Measurements from ENCODE around the gene MCC.

The MCC gene

DNA sequence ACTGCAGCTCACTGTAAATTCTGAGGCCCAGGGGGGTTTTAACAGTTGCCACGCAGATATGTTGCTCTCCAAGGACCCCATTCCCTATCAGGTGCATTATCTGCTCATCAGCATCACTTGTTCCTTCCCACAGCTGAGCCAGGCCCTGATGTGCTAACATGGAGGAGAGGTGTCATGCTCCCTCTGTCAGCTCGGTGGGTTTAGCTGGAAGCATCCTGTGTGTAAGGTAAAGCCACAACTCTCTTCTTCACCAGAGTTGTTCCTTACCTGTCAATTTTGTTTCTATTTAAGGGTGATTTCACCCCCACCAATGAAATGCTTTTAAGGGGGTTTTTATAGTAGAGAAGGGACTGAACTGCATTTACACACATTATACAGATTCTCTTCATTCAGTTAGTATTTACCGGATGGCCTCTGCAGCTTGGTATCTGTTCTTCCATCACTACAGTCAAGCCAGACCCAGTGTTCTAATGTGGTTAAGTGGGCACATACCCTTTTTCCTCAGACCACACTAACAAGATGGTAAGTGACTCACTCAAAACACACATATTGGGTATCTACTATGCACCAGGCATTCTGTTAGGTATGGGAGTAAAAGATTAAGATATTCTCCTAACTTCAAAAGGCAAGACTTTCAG is 306.3 kb downstream of the MCC start:
- Histone ChIP-seq H2BK12ac (ENCODE audit: low read length in 2 of 2) (no peak overlapping the region), H3K27me3 (ENCODE audit: control insufficient read depth in 1 of 2, insufficient read depth in 1 of 2, low read length in 2 of 2) (no peaks in the 10 kb centered on the region), H3K9ac (ENCODE audit: low read length) (no peak overlapping the region), H4K91ac (ENCODE audit: low read length) (no peak overlapping the region), H3K4ac (ENCODE audit: low read depth in 1 of 2, low read length in 2 of 2) (no peak overlapping the region), H3K14ac (ENCODE audit: low read length in 2 of 2) (no peak overlapping the region), H3K79me1 (replicated peaks; ENCODE audit: low read length, poor library complexity, severe bottlenecking) (peaks cover 19% of the 10 kb centered on the region), H3K4me2 (ENCODE audit: low read length, poor library complexity, severe bottlenecking) (no peak overlapping the region), H2BK5ac (ENCODE audit: low read depth, low read length, poor library complexity, severe bottlenecking) (no peak overlapping the region), H2BK120ac (ENCODE audit: low read depth, low read length) (no peak overlapping the region), H2BK15ac (ENCODE audit: low read depth, poor library complexity, severe bottlenecking) (no peak overlapping the region), H3K36me3 (ENCODE audit: control insufficient read depth in 1 of 2, insufficient read depth in 2 of 2, low read depth in 1 of 2, low read length in 2 of 2) (no peaks in the 10 kb centered on the region), H2AK5ac (ENCODE audit: low read length, severe bottlenecking) (no peak overlapping the region), H3K18ac (ENCODE audit: low read depth in 1 of 2, low read length in 2 of 2) (no peak overlapping the region), H3K4me1 (ENCODE audit: control insufficient read depth, insufficient read depth, low read depth, low read length) (no peaks in the 10 kb centered on the region), H3K9me3 (ENCODE audit: control insufficient read depth, low read length) (no peaks in the 10 kb centered on the region), H3K27ac (ENCODE audit: low read length, poor library complexity, severe bottlenecking) (no peak overlapping the region), H3K4me3 (ENCODE audit: insufficient read depth in 1 of 2, low read depth in 1 of 2, low read length in 2 of 2) (no peak overlapping the region), H4K8ac (ENCODE audit: low read length) (no peak overlapping the region), H3K23ac (ENCODE audit: low read length in 2 of 2) (no peak overlapping the region), H2AFZ (ENCODE audit: low read depth, low read length) (no peak overlapping the region)
- 94% methylated on average over 3 of the region's 3 CpGs for WGBS
- DNase-seq = no peak

DNA sequence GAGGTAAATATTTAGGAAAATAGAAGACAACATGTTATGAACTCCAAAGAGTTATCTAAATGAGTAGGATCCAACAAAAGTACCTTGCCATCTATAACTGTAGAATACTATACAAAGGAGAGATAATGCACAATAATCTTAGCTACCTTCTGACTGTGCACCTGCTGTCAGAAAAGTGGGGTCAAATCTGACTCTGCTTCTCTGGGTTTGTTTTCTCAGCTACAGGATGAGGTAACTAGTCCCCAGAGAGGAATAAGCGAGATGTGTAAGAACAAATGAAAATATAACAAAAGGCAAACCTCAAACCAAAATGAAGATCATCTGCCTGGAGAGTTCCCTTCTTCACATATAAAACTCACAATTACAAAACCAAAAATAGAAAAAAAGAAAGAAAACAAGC is 306.8 kb downstream of the MCC start:
- no peak overlapping the region for H2AFZ ChIP-seq (ENCODE audit: low read depth, low read length)
- no peak overlapping the region for H3K4me2 ChIP-seq (ENCODE audit: low read length, poor library complexity, severe bottlenecking)
- no peaks in the 10 kb centered on the region for H3K9me3 ChIP-seq (ENCODE audit: control insufficient read depth, low read length)
- no peak overlapping the region for H3K4me3 ChIP-seq (ENCODE audit: insufficient read depth in 1 of 2, low read depth in 1 of 2, low read length in 2 of 2)
- no peaks in the 10 kb centered on the region for H3K4me1 ChIP-seq (ENCODE audit: control insufficient read depth, insufficient read depth, low read depth, low read length)
- no CpG with 5 or more reads among the region's 1 CpG for WGBS
- H4K8ac ChIP-seq (ENCODE audit: low read length) = no peak overlapping the region
- H4K91ac ChIP-seq (ENCODE audit: low read length) = no peak overlapping the region
- H3K18ac ChIP-seq (ENCODE audit: low read depth in 1 of 2, low read length in 2 of 2) = no peak overlapping the region
- no peak overlapping the region for H2AK5ac ChIP-seq (ENCODE audit: low read length, severe bottlenecking)
- H2BK12ac ChIP-seq (ENCODE audit: low read length in 2 of 2) = no peak overlapping the region
- no peaks in the 10 kb centered on the region for H3K27me3 ChIP-seq (ENCODE audit: control insufficient read depth in 1 of 2, insufficient read depth in 1 of 2, low read length in 2 of 2)
- no peak for DNase-seq
- H3K36me3 ChIP-seq (ENCODE audit: control insufficient read depth in 1 of 2, insufficient read depth in 2 of 2, low read depth in 1 of 2, low read length in 2 of 2) = no peaks in the 10 kb centered on the region
- H3K4ac ChIP-seq (ENCODE audit: low read depth in 1 of 2, low read length in 2 of 2) = no peak overlapping the region
- no peak overlapping the region for H2BK15ac ChIP-seq (ENCODE audit: low read depth, poor library complexity, severe bottlenecking)
- no peak overlapping the region for H3K23ac ChIP-seq (ENCODE audit: low read length in 2 of 2)
- no peak overlapping the region for H3K27ac ChIP-seq (ENCODE audit: low read length, poor library complexity, severe bottlenecking)
- peaks cover 22% of the 10 kb centered on the region for H3K79me1 ChIP-seq (replicated peaks; ENCODE audit: low read length, poor library complexity, severe bottlenecking)
- no peak overlapping the region for H3K9ac ChIP-seq (ENCODE audit: low read length)
- H2BK5ac ChIP-seq (ENCODE audit: low read depth, low read length, poor library complexity, severe bottlenecking) = no peak overlapping the region
- H2BK120ac ChIP-seq (ENCODE audit: low read depth, low read length) = no peak overlapping the region
- H3K14ac ChIP-seq (ENCODE audit: low read length in 2 of 2) = no peak overlapping the region

DNA sequence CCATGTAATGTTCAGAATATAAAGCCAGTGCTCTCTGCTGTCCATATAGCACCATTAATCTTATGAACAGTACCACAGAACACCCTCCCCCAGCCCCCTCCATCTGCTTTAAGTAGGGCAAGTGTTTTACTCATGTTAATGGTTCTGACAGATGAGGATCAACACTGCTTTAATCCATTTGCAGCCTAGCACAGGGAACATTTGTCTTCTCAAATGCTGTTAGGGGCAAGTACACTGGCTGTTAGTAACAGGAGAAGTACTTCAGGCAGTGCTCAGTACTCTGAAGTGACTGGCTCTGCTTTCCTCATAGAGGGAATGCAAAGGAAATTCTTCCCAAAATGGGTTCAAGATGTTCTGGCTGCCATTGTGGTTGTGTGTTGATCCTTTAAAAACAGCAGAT is 309.1 kb downstream of the MCC start:
- Histone ChIP-seq H3K18ac (ENCODE audit: low read depth in 1 of 2, low read length in 2 of 2) (no peak overlapping the region), H3K4ac (ENCODE audit: low read depth in 1 of 2, low read length in 2 of 2) (no peak overlapping the region), H4K91ac (ENCODE audit: low read length) (no peak overlapping the region), H2BK120ac (ENCODE audit: low read depth, low read length) (no peak overlapping the region), H3K4me2 (ENCODE audit: low read length, poor library complexity, severe bottlenecking) (no peak overlapping the region), H3K27ac (ENCODE audit: low read length, poor library complexity, severe bottlenecking) (no peak overlapping the region), H3K14ac (ENCODE audit: low read length in 2 of 2) (no peak overlapping the region), H3K4me1 (ENCODE audit: control insufficient read depth, insufficient read depth, low read depth, low read length) (no peaks in the 10 kb centered on the region), H4K8ac (ENCODE audit: low read length) (no peak overlapping the region), H2AFZ (ENCODE audit: low read depth, low read length) (no peak overlapping the region), H2BK5ac (ENCODE audit: low read depth, low read length, poor library complexity, severe bottlenecking) (no peak overlapping the region), H3K36me3 (ENCODE audit: control insufficient read depth in 1 of 2, insufficient read depth in 2 of 2, low read depth in 1 of 2, low read length in 2 of 2) (no peaks in the 10 kb centered on the region), H3K27me3 (ENCODE audit: control insufficient read depth in 1 of 2, insufficient read depth in 1 of 2, low read length in 2 of 2) (no peaks in the 10 kb centered on the region), H3K4me3 (ENCODE audit: insufficient read depth in 1 of 2, low read depth in 1 of 2, low read length in 2 of 2) (no peak overlapping the region), H3K9ac (ENCODE audit: low read length) (no peak overlapping the region), H2AK5ac (ENCODE audit: low read length, severe bottlenecking) (no peak overlapping the region), H3K23ac (ENCODE audit: low read length in 2 of 2) (no peak overlapping the region), H2BK15ac (ENCODE audit: low read depth, poor library complexity, severe bottlenecking) (no peak overlapping the region), H3K79me1 (replicated peaks; ENCODE audit: low read length, poor library complexity, severe bottlenecking) (peaks cover 20% of the 10 kb centered on the region), H3K9me3 (ENCODE audit: control insufficient read depth, low read length) (no peaks in the 10 kb centered on the region), H2BK12ac (ENCODE audit: low read length in 2 of 2) (no peak overlapping the region)
- DNase-seq = no peak

DNA sequence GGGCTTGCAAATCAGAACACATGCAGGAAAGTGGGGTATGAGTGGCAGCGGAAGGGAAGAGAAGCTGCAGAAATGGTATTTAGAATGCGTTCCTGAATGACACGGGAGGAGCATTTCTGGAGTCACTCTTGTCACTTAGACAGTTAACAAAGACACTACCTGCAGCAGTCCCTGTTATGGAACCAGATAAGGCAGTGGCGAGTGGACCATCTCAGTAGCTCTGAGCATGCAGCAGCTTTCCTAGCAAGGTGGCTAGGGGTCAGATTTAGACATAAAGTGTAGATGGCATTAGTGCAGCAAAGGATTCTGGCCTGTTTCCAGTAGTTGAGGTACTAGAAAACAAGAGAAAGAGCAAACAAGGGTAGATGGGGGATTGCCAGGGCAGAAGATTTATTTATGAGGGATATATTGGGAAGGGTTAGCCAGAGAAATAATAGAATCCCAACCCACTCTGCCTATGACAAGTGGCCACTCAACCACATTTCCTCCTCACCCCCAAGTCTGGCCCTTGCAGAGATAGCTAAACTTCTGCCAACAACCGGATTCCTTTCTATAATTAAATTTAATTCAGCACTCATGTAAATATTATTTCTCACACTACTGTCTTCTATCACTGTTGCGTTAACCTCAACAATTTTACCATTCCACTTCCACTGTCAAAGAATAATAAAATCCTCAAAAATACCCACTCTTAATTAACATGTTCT is 310.0 kb downstream of the MCC start:
- H3K36me3 ChIP-seq (ENCODE audit: control insufficient read depth in 1 of 2, insufficient read depth in 2 of 2, low read depth in 1 of 2, low read length in 2 of 2) = no peaks in the 10 kb centered on the region
- H2AK5ac ChIP-seq (ENCODE audit: low read length, severe bottlenecking) = no peak overlapping the region
- no peak overlapping the region for H3K18ac ChIP-seq (ENCODE audit: low read depth in 1 of 2, low read length in 2 of 2)
- H3K4me2 ChIP-seq (ENCODE audit: low read length, poor library complexity, severe bottlenecking) = no peak overlapping the region
- no peak overlapping the region for H2BK5ac ChIP-seq (ENCODE audit: low read depth, low read length, poor library complexity, severe bottlenecking)
- no peak overlapping the region for H3K4ac ChIP-seq (ENCODE audit: low read depth in 1 of 2, low read length in 2 of 2)
- no peak overlapping the region for H4K91ac ChIP-seq (ENCODE audit: low read length)
- no peak overlapping the region for H3K4me3 ChIP-seq (ENCODE audit: insufficient read depth in 1 of 2, low read depth in 1 of 2, low read length in 2 of 2)
- no peak overlapping the region for H2BK15ac ChIP-seq (ENCODE audit: low read depth, poor library complexity, severe bottlenecking)
- peaks cover 17% of the 10 kb centered on the region for H3K79me1 ChIP-seq (replicated peaks; ENCODE audit: low read length, poor library complexity, severe bottlenecking)
- H3K9me3 ChIP-seq (ENCODE audit: control insufficient read depth, low read length) = no peaks in the 10 kb centered on the region
- H3K4me1 ChIP-seq (ENCODE audit: control insufficient read depth, insufficient read depth, low read depth, low read length) = no peaks in the 10 kb centered on the region
- no peak overlapping the region for H4K8ac ChIP-seq (ENCODE audit: low read length)
- no peak overlapping the region for H2AFZ ChIP-seq (ENCODE audit: low read depth, low read length)
- no peak overlapping the region for H3K27ac ChIP-seq (ENCODE audit: low read length, poor library complexity, severe bottlenecking)
- WGBS = 93% methylated on average over 6 of the region's 6 CpGs
- no peaks in the 10 kb centered on the region for H3K27me3 ChIP-seq (ENCODE audit: control insufficient read depth in 1 of 2, insufficient read depth in 1 of 2, low read length in 2 of 2)
- H3K9ac ChIP-seq (ENCODE audit: low read length) = no peak overlapping the region
- DNase-seq = no peak
- no peak overlapping the region for H3K14ac ChIP-seq (ENCODE audit: low read length in 2 of 2)
- H2BK12ac ChIP-seq (ENCODE audit: low read length in 2 of 2) = no peak overlapping the region
- no peak overlapping the region for H3K23ac ChIP-seq (ENCODE audit: low read length in 2 of 2)
- H2BK120ac ChIP-seq (ENCODE audit: low read depth, low read length) = no peak overlapping the region
